Liver (tissue), 3 donors: ENCODE measurements around the gene UBA6.

Source experiments
- GABPA ChIP-seq, 2 donors: IDR thresholded peaks in 1 of 2; conservative IDR thresholded peaks in 1 of 2; 2 replicates each; pipeline ENCODE4 v1.6.1; 2016; ENCODE audit warnings: antibody characterized with exemption in 2 of 2, mild to moderate bottlenecking in 1 of 2, moderate library complexity in 1 of 2
- TF ChIP-seq, protein P1 (sequence below): fragments of 150-350 bp; IDR thresholded peaks from 2 replicates; pipeline ENCODE4 v1.5.1; 2017; ENCODE audit warnings: improper control_type of control experiment, low read depth, low read length; ENCODE audit not compliant: missing input control
- donor health status: healthy.
- donor health status: healthy.

DNA sequence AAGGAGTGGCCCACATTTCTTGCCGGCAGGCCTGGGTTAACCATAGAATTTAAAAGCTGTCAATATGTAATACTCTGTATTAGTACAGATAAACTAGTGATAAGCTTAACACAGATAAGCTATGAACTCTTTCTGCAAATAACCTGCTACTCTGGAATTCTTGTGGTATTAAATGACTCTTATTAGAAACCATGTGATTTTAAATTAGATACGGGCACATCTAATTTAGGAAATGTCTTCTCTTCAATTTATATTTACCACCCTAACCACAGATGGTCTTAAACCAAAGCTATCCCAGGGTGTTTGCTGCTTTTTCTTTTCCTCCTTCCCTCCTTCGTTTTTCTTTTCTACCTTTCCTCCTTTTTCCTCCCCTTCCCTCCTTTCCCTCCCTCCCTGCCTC lies 48.3 kb upstream of the UBA6 start:
- TF ChIP-seq GABPA (IDR thresholded peaks at IDR 0.05 in 1 of 2, conservative IDR thresholded peaks at IDR 0.05 in 1 of 2), result no peak
- TF ChIP-seq, protein P1, sequence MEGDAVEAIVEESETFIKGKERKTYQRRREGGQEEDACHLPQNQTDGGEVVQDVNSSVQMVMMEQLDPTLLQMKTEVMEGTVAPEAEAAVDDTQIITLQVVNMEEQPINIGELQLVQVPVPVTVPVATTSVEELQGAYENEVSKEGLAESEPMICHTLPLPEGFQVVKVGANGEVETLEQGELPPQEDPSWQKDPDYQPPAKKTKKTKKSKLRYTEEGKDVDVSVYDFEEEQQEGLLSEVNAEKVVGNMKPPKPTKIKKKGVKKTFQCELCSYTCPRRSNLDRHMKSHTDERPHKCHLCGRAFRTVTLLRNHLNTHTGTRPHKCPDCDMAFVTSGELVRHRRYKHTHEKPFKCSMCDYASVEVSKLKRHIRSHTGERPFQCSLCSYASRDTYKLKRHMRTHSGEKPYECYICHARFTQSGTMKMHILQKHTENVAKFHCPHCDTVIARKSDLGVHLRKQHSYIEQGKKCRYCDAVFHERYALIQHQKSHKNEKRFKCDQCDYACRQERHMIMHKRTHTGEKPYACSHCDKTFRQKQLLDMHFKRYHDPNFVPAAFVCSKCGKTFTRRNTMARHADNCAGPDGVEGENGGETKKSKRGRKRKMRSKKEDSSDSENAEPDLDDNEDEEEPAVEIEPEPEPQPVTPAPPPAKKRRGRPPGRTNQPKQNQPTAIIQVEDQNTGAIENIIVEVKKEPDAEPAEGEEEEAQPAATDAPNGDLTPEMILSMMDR, result no peak
